Measurements from ENCODE around the gene ACADM.
"Not testable (repeated sequence)": the region's sequence is repeated elsewhere in the genome, so short reads cannot be mapped to it uniquely, and the experiment has no call there.

Gene ACADM

DNA sequence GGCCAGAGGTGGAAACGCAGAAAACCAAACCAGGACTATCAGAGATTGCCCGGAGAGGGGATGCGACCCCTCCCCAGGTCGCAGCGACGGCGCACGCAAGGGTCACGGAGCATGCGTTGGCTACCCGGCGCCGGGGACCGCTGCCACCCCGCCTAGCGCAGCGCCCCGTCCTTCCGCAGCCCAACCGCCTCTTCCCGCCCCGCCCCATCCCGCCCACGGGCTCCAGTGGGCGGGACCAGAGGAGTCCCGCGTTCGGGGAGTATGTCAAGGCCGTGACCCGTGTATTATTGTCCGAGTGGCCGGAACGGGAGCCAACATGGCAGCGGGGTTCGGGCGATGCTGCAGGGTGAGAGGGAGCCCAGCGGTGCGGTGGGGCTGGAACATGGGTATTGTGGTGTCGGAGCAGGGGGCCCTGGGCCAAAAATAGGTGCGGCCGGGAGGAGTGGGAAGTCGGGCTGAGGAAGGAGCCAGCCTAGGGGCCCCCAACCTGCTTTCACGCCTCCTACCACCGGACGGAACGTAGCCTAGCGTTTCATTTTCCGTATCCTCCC lies at the start of gene ACADM:
Gene ACADM (plus strand): TSS at position 238 of the 551 bp plus-strand sequence. CDS start 79 bp downstream, at position 317.
- peak; percentile 53 to 74 (median 58) for DNase-seq

DNA sequence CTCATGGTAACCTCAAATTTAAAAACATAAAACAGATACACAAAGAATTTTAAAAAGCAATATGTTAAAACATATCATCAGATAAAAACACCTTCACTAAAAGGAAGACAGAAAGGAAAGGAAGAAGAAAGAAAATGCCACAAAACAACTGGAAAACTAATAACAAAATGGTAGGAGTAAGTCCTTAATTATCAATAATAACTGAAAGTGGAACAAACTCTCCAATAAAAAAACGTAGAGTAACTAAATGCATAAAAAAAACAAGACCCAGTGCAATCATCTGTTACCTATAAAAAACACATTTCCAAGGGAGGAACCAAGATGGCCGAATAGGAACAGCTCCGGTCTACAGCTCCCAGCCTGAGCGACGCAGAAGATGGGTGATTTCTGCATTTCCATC lies 47.1 kb upstream of the ACADM start:
- no peak for DNase-seq

DNA sequence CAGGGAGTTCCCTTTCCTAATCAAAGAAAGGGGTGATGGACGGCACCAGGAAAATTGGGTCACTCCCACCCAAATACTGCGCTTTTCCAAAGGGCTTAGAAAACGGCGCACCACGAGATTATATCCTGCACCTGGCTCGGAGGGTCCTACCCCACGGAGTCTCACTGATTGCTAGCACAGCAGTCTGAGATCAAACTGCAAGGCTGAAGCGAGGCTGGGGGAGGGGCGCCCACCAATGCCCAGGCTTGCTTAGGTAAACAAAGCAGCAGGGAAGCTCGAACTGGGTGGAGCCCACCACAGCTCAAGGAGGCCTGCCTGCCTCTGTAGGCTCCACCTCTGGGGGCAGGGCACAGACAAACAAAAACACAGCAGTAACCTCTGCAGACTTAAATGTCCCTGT lies 46.5 kb upstream of the ACADM start:
- not testable (repeated sequence) for DNase-seq

DNA sequence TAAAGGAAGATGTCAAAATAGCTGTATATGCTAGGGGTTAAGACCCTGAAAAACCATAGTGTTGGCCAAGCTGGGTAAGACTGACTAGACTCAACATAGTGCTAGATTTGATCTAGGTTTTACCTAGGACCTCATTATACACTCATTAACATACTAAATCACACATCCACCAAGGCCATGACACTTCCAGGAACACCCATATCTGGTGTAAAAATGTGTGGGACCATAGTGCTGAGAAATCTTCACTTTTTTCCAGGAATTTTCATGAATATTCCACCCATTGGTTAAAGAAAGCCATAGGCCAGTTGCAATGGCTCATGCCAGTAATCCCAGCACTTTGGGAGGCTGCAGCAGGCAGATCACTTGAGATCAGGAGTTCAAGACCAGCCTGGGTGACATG lies 34.0 kb upstream of the ACADM start:
- DNase-seq: no peak

DNA sequence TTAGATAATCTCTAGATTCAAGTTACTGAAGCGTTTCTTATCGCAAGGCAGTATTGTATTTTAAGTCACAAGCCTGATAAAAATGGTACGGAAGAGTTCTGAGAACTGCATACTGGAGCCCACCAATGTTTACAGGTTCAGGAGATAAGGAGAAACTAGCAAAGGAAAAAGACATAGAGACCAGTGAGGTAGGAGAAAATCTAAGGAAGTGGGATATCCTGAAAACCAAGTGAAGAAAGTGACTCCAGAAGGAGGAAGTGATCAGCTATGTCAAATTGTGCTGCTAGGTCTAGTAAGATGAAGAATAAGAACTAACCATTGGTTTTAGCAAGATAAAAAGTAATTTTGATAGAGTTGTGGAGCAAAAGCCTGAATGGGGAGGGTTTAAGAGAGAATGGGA lies 31.0 kb upstream of the ACADM start:
- no peak for DNase-seq

DNA sequence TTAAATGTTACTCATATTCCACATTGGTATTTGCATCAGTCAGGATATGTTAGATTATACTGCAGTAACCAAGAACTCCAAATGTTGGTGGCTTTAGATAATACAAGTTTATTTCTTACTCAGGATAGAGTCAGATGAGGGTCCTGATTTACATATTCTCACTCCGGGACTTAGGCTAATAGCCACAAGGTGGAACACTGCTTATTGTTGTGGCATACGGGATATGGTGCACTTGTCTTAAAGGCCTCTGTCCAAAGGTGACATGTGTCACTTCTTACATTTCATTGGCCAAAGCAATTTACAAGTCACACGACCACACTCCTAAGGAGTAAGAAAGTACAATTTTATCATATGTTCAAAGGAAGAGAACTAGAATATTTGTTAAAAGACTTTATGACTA lies 28.5 kb upstream of the ACADM start:
- DNase-seq: no peak

DNA sequence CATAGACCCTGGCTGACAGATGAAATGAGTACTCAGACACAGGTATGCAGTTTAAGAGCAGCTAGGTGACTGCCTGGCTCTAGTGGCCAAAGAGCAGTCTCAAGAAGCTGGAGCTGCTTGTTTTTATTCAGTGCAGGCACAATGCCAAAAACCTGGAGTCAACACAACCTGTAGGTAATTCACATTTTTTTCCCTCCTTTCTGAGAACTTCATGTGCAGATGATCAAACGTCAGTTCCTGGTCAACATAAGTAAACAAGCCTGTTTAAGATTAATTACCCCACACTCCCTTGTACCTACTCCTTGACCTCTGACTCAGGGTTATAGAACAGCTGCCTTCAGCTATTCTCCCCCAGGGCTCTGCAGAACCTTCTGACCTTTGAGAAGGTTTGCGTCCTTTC lies 17.3 kb upstream of the ACADM start:
- DNase-seq: no peak

DNA sequence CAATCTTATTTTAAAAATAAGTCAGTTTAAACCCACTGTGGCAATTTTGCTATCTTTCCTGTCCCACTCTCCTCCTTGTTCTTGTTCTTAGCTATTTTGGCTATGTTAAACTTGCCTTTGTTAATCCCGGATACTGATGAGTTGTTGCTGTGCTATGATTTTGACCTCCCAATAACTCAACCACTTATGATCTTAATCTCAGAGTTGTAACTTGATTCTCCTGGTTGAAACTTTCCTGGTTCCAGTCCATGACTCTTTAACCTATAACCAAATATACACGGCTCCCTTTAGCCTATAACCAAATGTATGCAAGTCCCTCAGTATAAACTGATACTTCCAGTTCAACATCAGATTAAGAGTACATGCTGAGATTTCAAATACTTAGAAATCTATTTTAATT lies 15.6 kb upstream of the ACADM start:
- no peak for DNase-seq

DNA sequence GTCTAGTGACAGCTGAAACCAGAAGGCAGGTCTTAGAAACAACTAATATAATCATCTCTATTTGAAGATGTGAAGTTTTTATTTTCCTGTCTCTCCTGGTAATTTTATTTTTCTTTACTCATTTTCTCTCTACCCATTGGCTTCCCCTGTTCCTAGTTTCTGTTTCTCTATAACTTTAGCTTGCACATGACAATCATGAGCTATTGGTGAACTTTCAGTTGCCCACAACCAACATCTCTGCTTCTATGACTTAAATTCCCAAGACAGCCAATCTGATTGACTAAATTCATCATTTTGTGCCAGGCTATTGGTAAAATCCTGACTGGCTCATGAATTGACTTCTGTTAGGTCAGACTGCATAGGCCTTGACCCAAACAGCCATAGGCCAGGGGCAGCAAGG lies 13.7 kb upstream of the ACADM start:
- no peak for DNase-seq

DNA sequence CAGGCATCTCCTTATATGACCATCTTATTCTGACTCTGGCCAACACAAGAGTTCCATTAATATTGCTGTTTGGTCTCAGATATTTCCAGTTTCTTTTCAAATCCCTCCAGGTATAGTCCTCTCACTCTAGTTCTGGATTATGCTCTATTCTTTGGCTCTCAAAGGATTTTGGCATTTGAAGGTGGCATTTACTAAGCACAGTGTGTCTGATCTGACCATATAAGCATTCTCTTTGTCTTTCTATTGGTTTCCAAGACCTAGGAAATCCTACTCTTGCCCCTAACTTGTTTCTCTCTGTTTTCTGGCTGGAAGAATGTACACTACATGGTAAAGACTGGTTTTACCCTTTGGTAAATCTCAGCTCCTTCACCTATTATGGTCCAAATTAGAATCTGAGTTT lies 12.7 kb upstream of the ACADM start:
- no peak for DNase-seq

DNA sequence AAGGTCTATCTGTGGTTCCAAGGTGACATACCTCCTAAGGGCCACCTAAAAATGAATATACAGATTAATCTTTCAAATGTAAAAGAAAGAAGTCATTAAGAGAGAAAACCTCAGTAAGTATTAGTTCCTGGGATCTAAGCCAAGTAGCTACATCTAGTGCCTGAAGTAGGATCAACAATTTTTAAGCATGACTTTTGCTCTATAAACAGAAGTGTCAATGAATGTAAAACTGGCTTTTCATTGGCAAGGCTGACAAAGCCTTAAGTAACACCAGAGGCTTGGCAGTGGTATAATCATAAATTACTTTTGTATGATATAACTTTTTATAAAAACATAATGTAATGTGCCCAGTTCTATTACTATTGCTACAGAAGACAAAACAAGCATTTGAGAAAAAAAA lies 12.2 kb upstream of the ACADM start:
- no peak for DNase-seq

DNA sequence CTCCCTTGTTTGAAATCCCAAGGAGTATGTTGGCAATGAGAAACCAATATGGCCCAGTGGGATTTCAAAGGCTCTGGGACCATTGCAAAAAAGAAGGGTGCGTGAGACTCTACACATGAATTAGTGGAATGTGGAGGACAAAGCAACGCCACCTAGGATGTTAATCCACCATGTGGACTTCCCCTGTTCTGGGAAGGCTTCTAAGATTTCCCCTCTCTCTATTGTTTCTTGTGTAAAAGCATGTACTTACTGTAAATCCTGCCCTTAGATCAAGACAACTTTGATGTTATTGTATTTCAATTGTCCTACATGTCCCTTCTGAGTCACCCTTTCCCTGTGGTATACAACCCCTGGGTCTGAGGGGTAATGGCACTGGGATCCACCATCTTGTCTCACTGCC lies 4.7 kb upstream of the ACADM start:
- no peak for DNase-seq

DNA sequence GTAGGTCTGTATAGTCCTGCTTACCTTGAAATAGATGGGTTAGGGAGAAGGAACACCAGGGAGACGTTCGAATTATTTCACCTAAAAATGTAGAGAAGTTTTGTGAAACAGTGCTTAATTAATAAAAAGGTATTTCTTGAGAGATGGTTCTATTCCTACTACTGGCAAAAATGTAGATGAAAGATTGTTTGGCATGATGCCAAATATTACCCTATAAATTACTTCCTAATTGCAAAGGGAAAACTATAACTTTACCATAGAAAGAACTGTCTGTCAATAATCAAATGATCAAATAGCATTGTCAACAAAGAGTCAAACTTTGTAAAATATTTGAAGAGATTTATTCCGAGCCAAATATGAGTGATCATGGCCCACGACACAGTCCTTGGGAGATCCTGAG lies 4.2 kb upstream of the ACADM start:
- DNase-seq: no peak

DNA sequence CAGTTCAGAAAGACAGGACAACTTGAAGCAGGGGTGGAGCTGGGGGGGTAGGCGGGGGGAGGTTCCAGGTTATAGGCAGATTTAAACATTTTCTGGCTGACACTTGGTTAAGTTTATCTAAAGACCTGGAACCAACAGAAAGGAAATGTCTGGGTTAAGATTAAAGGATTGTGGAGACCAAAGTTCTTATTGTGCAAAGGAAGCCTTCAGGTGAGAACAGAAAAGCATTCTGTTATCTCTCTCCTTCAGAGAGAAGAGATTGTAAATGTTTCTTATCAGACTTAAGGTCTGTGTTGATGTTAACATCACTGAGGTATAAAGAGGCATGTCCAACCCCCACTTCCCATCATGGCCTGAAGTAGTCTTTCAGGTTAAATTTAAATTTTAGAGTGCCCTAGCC lies 3.7 kb upstream of the ACADM start:
- DNase-seq: no peak

DNA sequence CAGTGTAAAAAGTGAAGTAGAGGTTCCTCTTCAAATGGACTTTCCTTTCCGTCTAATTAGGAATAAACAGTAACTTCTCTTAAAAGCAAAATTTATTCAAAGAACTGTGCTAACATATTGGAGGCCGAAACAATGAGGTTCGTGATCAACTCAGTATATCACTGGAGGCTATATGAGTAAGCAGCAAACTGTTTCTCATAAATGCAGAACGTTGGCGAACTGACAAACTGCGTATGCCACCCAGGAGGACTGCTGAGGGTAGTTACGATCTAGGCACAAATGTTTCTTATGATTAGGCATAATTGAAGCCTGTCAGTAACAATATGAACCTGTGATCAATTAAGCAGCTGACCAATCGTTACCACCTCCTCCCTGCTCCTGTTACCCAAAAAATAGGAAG lies 2.3 kb upstream of the ACADM start:
- not testable (repeated sequence) for DNase-seq

DNA sequence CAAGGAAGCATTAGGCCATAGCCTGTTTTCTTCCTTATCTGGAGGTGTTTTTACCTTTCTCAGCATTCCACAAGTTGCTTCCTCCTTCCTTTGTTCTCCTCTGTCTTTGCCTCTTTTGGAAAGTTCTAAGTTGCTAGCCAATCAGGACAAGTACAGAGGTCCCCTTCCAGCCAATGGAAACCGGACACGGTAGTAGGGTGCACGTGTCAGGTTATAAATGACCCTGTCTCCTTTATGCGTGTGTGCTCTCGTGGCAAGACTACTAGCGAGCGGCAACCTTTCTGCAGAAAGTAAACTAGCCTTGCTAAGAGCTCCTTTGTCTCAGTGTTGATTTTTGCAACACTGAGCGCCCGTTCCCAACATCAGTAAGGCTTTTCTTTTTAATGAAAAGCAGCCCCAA lies 1.5 kb upstream of the ACADM start:
- no peak for DNase-seq

DNA sequence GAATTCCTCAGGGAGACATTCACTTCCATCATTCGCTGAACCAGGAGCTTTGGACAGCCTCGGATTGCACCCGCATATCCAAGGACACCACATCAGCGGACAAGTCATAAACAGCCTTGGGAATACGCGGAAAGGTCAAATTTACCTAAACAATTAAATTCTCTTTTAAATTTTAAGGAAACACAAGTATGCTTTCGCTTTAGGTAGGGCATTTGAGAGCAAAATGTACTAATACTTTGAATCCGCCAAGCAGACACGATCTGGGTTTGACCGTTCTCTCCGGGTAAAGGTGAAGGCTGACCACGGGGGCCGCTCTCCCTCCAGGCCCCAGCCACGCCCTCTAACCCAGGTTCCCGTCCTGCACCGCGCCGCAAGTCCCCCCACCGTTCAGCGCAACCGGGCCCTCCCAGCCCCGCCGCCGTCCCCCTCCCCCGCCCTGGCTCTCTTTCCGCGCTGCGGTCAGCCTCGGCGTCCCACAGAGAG lies 479 bp upstream of the ACADM start:
- DNase-seq: peak in 3 of 4 experiments; percentile 53 to 72 (median 59)

DNA sequence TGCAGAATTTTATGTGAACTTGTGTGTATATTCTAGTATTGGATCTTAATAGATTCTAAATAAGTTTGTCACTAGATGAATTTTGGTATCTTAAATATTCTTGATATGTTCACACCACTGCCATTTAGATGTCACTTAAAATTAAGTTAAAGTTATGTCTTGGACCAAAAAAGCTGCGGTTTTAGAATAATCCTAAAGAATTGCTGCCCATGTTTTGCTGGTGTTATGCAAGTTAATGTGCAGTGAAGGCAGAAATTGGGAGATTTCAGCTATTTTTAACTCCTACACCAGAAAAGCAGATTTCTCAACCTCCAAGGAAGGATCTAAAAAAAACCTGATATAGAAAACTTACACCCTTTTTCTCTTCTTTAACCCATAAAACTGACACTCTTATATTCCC lies 757 bp downstream of the ACADM start:
- no peak for DNase-seq

DNA sequence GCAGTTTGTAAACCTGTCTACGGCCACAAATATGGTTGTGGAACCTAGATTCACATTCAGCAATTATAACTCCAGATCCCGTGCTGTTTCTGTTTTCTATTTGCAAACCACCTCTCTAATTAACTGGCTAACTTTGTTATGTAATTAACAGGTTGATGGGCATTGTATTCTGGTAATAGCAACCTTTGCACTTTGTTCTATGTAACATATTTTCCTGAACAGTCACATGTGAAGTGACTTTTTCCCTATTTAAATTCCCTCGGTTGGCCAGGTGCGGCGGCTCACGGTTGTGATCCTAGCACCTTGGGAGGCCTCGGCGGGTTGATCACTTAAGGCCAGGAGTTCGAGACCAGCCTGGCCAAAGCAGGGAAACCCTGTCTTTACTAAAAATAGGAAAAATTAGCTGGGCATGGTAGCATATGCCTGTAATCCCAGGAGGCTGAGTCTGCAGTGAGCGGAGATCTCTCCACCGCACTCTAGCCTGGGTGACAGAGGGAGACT lies 1.4 kb downstream of the ACADM start:
- no peak for DNase-seq

DNA sequence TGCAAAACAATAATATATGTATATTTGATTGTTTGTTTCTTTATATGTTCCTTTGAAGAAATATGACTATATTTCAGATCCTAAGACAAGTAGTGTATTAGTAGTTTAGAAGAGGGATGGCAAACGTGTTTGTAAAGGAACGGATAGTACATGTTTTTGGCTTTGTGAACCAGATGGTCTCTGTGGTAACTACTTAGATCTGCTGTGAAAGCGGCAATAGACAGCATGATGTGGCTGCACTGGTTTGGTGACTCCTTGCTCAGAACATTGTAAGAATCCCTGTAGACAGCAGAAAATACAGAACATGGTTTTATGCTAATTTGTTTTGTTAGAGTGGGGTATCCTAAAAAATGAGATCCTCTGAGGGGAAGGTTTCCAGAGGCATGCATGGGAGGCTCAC lies 3.1 kb downstream of the ACADM start:
- no peak for DNase-seq

DNA sequence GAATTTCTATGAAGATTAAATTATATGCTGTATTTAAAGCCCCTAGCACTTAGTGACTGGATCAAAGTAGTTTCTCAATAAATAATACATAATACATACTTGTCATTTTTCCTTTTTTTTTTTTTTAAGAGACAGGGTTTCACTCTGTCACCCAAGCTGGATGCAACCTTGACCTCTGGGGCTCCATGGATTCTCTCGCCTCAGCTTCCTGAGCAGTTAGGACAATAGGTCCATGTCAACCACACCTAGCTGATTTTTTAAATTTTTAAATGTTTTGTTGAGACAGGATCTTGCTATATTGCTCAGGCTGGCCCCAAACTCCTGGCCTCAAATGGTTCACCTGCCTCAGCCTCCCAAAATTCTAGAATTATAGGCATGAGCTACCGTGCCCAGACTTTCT lies 5.9 kb downstream of the ACADM start:
- DNase-seq: no peak

DNA sequence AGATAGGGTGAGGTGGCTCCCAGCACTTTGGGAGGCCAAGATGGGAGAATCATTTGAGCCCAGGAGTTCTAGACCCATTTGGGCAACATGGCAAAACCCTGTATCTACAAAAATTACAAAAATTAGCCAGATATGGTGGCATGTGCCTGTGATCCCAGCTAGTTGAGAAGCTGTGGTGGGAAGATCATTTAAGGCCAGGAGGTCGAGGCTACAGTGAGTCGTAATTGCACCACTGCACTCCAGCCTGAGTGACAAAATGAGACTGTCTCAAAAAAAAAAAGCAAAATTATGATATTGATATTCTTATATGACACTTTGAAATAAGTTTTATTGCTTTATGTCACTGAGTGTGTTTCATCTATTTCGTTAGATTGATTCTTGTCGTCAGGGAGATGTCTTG lies 7.4 kb downstream of the ACADM start:
- no peak for DNase-seq

DNA sequence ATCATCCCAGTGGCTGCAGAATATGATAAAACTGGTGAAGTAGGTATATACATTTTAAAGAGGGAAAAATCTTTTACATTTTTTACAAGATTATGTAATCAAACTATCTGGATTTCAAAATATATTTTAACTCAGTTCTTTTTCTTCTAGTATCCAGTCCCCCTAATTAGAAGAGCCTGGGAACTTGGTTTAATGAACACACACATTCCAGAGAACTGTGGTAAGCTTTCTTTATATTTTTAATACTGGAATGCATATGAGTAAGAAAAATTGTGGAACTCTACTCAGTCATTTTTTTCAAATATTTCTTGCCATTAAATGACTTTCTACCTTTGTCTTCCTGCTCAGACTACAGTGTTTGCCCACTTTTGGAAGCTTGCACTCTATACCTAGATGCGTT lies 8.2 kb downstream of the ACADM start:
- no peak for DNase-seq

DNA sequence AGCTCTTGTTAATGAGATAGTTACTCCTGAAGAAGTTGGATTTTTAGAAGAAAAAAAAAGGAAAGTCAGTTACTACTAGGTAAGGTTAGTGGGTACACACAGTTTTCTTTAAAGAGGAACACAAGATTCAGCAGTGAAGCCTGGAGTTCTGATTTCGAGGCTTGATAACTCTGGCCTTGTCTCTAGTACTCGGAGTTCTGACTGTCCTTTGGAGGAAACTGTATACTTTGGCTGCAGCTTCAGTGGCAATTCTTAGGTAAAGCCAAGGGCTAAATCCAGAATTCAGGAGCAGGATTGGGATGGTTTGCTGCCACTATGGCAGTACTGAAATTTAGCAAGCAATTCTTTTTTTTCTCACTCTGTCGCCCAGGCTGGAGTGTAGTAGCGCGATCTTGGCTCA lies 9.2 kb downstream of the ACADM start:
- DNase-seq: no peak

DNA sequence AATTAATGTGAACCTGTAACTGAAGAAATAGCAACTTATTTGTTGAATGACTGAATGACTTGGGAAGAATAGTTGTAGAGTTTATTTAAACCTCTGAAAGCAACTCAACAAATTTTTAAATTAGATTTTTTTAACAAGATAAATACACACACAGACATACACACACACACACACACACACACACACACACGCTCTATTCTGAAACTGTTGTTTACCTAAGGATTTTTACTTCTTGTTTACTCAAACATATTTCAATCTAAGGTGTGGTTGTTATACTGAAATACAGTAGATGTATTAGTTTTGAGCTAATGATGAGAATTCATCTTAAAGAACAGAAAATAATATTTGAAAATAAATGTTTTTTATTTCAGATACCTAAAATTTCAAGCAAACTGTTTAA lies 11.5 kb downstream of the ACADM start:
- no peak for DNase-seq
